GM19438 (cell line): ENCODE measurements around the gene MKRN2.
"Not testable (repeated sequence)": the region's sequence is repeated elsewhere in the genome, so short reads cannot be mapped to it uniquely, and the experiment has no call there.

Source experiments
- ATAC-seq: cut with Tn5 transposase; IDR thresholded peaks from one replicate; pipeline ENCODE4 v1.9.1; 2021; ENCODE audit warnings: low read depth; ENCODE audit not compliant: unreplicated experiment

The MKRN2 gene

DNA sequence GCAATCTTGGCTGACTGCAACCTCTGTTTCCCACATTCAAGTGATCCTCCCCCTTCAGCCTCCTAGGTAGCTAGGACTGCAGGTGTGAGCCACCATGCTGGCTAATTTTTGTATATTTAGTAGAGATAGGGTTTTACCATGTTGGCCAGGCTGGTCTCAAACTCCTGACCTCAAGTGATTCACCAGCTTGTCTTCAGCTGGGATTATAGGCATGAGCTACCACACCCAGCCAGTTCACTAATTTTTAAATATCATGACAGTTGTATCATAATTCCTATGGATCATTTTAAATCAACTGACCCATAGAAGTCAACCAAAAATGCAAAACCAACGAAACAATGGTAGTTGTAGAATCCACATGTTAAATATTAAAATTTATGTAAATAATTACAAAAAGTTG is 71.9 kb downstream of the MKRN2 start:
- ATAC-seq = no peak

DNA sequence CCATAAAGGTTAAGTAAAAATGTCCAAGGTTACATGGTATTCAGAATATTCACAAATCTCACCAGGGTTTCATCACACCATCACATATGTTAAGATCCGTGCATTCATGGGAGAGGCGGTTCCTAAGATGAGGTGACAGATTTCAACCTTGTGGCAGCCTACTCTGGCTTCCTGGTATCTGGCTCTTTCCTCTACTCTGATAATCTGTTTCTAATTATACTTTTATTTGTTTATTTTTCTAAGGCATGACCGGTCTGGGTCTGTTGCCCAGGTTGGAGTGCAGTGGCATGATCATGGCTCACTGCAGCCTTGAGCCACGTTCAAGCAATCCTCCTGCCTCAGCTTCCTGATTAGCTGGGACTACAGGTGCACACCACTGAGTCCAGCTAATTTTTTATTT is 72.7 kb downstream of the MKRN2 start:
- ATAC-seq = no peak

DNA sequence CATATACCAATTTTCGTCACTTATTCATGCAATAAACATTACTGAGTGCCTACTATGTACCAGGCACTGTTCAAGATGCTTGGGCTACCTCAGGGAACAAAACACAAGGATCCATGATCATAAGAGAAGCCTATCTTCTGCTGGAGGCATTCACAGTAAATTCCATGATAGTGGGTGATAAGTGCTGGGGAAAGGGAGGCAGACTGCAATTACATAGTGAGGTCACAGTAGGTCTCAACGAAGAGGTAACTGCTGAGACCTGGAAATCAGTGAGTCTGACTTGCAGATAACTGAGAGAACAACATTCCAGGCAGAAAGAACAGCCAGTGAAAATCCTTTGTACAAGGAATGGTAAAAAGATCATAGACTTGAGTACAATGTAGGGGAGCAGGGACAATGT is 73.4 kb downstream of the MKRN2 start:
- ATAC-seq = no peak

DNA sequence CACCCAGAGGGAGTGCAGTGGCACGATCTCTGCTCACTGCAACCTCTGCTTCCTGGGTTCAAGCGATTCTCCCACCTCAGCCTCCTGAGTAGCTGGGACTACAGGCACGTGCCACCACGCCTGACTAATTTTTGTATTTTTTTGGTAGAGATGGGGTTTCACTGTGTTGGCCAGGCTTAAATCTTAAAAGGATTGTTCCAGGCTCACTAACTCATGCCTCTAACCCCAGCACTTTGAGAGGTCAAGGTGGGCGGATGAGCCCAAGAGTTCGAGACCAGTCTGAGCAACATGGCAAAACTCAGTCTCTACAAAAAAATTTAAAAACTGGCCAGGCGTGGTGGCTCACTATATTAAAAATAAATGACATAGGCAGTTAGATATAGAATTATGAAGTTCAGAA is 74.0 kb downstream of the MKRN2 start:
- not testable (repeated sequence) for ATAC-seq

DNA sequence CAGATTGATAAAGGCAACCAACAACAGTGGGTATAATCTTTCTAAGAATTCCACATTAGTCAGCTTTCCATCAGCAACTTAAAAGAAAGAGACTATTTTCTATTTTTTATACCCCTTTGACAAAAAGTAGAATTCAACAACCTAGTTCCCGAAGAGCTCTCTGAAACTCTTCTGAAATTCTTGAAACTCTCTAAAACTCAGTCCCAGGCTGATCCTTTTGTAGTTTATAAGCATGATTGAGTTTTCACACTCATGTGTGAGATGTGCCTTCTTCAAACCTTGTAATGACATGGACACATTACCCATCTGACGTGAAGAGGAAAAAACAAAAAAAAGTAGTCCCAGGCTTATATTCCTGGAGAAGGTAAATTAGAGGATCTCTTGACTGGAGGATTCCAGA is 75.6 kb downstream of the MKRN2 start:
- ATAC-seq = no peak

DNA sequence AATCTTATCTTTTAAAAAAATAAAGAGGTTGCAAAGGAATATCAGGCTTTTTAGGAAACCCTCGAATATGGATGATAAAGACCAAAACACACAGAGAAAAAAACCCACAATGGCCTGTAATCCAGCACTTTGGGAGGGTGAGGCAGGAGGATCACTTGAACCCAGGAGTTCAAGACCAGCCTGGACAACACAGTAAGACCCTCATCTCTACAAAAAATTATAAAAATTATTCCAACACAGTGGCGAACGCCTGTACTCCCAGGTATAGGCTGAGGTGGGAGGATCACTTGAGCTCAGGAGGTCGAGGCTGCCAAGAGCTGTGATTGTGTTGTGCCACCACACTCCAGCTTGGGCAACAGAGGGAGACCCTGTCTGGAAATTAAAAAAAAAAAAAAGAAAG is 76.2 kb downstream of the MKRN2 start:
- no peak for ATAC-seq
